ENCODE measurements around the gene VCL.

DNA sequence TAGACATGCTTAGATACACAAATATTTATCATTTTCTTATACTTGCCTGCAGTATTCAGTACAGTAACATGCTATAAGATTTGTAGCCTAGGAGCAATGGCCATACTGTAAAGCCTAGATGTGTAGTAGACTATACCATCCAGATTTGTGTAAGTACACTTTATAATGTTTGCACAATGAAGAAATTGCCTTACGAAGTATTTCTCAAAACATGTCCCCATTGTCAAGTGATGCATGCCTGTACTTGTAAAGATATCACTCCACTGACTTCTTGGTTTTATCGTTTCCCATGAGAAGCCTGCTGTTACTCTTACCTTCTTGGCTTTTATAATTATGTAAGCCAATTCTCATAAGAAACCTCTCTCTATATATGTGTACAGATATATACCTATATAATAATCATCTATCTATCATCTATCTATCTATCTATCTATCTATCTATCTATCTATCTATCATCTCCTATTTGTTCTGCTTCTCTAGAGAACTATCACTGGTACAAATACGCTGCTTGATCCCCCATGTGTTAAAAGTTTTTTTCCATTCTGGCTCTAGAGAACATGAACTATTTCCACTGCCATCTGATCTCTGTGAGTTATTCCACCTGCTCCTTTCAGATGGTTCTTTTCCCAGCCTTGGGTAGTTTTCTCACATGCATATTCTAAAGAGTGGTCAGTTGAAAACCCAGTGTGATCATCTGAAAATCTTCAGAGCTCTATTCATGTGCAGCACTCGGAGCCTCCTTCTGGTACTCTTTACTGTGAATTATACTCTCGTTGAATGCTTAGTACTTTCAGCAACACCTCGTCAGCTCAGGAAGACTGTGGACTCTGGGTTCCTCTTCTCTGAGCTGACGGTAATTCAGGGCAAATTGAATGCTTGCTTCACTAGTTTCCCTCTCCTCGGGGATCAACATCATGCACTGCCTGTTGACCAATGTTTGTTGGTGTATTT is 14.5 kb upstream of the VCL start:
- TF ChIP-seq, protein P1, sequence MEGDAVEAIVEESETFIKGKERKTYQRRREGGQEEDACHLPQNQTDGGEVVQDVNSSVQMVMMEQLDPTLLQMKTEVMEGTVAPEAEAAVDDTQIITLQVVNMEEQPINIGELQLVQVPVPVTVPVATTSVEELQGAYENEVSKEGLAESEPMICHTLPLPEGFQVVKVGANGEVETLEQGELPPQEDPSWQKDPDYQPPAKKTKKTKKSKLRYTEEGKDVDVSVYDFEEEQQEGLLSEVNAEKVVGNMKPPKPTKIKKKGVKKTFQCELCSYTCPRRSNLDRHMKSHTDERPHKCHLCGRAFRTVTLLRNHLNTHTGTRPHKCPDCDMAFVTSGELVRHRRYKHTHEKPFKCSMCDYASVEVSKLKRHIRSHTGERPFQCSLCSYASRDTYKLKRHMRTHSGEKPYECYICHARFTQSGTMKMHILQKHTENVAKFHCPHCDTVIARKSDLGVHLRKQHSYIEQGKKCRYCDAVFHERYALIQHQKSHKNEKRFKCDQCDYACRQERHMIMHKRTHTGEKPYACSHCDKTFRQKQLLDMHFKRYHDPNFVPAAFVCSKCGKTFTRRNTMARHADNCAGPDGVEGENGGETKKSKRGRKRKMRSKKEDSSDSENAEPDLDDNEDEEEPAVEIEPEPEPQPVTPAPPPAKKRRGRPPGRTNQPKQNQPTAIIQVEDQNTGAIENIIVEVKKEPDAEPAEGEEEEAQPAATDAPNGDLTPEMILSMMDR (IDR thresholded peaks at IDR 0.05): no peak
- TF ChIP-seq POLR2A (IDR thresholded peaks at IDR 0.05): no peak

All from suprapubic skin (tissue), 3 donors.